GM03348 (cell line): ENCODE measurements around the gene CCL17.

ENCODE experiments used
- DNase-seq: peaks from one replicate; pipeline ENCODE4 v3.0.0; 2012; ENCODE audit warnings: low spot score

The CCL17 gene

DNA sequence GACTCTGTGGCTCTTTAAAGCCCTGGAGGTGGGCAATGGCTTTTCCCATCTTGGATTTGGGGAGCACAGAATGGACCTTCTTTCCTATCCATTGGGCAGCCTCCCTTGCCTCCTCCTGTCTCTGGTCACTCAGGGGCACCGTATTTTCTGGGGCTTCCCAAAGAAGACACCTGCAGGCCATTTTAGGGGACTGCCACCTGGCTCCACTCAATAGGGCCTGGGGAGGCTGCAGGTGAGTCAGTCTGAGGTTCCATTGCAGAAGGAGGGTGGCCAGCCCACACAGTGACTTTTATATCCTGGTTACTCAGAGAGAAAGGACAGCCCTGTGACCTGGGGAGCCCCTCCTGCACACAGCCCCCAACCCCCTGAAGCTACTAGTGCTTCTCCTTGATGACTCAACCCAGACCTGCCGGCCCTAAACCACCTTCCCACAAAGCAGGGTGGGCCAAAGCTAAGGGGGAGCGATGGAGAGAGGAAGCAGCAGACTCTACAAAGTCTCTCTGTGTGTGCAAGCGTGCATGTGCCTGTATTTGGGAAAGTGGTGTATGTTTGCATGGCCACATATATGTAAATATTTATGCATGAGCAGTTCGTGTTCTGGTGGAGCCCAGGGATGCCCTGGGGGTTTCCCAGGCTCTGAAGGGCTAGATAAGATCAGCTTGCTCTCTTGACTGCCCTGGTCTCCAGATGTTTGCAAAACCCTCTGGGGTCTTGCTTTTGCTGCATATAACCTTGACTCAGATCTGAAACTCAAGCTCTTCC, 27.3 kb upstream of the CCL17 start:
- no peak for DNase-seq

- DNase-seq = no peak
Measured at GRCh38 chr16:57379579-57379978, 25.0 kb upstream of the CCL17 start.

GRCh38 chr16:57380671-57381462, 23.7 kb upstream of the CCL17 start:
- DNase-seq = no peak

DNA sequence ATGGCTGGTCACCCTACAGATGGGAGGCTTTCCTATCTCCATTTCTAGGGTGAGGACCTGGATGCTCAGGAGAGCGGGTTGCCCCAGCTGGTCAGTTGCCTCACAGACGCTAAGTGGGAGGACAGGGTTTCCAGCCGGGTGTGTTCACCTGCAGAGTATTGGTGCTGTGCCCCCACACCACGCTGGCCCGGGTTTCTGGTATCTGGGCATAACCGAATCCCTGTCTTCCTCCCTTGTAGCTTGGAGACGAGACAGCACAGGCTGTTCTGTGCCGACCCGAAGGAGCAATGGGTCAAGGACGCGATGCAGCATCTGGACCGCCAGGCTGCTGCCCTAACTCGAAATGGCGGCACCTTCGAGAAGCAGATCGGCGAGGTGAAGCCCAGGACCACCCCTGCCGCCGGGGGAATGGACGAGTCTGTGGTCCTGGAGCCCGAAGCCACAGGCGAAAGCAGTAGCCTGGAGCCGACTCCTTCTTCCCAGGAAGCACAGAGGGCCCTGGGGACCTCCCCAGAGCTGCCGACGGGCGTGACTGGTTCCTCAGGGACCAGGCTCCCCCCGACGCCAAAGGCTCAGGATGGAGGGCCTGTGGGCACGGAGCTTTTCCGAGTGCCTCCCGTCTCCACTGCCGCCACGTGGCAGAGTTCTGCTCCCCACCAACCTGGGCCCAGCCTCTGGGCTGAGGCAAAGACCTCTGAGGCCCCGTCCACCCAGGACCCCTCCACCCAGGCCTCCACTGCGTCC, 22.6 kb upstream of the CCL17 start:
- no peak for DNase-seq

DNA sequence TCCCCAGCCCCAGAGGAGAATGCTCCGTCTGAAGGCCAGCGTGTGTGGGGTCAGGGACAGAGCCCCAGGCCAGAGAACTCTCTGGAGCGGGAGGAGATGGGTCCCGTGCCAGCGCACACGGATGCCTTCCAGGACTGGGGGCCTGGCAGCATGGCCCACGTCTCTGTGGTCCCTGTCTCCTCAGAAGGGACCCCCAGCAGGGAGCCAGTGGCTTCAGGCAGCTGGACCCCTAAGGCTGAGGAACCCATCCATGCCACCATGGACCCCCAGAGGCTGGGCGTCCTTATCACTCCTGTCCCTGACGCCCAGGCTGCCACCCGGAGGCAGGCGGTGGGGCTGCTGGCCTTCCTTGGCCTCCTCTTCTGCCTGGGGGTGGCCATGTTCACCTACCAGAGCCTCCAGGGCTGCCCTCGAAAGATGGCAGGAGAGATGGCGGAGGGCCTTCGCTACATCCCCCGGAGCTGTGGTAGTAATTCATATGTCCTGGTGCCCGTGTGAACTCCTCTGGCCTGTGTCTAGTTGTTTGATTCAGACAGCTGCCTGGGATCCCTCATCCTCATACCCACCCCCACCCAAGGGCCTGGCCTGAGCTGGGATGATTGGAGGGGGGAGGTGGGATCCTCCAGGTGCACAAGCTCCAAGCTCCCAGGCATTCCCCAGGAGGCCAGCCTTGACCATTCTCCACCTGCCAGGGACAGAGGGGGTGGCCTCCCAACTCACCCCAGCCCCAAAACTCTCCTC, 21.9 kb upstream of the CCL17 start:
- DNase-seq = no peak

DNA sequence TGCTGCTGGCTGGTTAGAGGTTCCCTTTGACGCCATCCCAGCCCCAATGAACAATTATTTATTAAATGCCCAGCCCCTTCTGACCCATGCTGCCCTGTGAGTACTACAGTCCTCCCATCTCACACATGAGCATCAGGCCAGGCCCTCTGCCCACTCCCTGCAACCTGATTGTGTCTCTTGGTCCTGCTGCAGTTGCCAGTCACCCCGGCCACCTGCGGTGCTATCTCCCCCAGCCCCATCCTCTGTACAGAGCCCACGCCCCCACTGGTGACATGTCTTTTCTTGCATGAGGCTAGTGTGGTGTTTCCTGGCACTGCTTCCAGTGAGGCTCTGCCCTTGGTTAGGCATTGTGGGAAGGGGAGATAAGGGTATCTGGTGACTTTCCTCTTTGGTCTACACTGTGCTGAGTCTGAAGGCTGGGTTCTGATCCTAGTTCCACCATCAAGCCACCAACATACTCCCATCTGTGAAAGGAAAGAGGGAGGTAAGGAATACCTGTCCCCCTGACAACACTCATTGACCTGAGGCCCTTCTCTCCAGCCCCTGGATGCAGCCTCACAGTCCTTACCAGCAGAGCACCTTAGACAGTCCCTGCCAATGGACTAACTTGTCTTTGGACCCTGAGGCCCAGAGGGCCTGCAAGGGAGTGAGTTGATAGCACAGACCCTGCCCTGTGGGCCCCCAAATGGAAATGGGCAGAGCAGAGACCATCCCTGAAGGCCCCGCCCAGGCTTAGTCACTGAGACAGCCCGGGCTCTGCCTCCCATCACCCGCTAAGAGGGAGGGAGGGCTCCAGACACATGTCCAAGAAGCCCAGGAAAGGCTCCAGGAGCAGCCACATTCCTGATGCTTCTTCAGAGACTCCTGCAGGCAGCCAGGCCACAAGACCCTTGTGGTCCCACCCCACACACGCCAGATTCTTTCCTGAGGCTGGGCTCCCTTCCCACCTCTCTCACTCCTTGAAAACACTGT, 21.0 kb upstream of the CCL17 start:
- DNase-seq = peak; percentile 53

DNA sequence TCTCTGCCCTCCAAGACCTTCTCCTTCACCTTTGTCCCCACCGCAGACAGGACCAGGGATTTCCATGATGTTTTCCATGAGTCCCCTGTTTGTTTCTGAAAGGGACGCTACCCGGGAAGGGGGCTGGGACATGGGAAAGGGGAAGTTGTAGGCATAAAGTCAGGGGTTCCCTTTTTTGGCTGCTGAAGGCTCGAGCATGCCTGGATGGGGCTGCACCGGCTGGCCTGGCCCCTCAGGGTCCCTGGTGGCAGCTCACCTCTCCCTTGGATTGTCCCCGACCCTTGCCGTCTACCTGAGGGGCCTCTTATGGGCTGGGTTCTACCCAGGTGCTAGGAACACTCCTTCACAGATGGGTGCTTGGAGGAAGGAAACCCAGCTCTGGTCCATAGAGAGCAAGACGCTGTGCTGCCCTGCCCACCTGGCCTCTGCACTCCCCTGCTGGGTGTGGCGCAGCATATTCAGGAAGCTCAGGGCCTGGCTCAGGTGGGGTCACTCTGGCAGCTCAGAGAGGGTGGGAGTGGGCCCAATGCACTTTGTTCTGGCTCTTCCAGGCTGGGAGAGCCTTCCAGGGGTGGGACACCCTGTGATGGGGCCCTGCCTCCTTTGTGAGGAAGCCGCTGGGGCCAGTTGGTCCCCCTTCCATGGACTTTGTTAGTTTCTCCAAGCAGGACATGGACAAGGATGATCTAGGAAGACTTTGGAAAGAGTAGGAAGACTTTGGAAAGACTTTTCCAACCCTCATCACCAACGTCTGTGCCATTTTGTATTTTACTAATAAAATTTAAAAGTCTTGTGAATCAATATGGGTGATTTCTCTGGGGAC, 20.1 kb upstream of the CCL17 start:
- no peak for DNase-seq

DNA sequence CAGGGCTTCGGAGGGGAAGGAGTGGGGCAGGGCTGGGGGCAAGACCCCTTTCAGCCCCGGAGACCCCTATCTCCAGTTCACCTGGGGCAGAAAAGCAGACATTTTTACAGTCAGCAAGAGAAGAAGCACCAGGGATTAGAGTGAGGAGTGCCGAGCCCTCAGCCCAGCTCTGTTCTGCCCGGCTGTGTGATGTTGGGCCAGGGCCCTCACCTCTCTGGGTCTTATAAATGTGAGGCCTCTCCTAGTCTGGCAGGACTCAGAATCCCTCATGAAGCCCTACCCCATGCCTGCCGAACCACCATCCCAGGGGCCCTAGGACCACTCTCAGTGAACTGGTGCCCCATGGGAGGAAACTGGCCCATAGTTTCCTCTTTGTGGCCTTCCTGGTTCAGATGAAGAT, 19.5 kb upstream of the CCL17 start:
- DNase-seq = no peak

DNA sequence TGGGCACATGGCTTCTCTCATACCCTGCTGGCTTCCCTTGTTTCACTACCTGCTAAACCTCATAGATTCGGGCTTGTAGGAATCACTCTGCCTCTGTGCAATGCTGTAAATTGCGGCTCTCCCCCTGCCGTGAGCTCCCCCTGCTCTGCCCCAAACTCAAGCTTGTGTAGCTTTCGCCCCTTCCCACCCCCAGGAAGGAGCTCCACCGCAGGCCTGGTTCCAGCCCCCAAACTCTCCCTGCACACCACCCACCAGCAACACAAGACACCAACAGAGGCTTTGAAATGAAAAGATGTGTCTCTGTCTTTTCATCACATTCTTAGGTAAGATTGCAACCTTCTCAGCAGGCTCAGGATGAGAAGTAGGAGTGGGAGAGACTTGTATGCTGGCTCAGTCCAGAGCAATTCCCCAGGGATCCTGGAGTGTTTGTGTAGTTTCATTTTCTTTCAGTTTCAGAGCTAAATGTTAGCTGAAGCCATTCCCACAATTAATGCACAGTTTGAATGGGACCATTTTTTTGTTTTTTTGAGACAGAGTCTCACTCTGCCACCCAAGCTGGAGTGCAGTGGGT, 18.1 kb upstream of the CCL17 start:
- DNase-seq = peak; percentile 55

DNA sequence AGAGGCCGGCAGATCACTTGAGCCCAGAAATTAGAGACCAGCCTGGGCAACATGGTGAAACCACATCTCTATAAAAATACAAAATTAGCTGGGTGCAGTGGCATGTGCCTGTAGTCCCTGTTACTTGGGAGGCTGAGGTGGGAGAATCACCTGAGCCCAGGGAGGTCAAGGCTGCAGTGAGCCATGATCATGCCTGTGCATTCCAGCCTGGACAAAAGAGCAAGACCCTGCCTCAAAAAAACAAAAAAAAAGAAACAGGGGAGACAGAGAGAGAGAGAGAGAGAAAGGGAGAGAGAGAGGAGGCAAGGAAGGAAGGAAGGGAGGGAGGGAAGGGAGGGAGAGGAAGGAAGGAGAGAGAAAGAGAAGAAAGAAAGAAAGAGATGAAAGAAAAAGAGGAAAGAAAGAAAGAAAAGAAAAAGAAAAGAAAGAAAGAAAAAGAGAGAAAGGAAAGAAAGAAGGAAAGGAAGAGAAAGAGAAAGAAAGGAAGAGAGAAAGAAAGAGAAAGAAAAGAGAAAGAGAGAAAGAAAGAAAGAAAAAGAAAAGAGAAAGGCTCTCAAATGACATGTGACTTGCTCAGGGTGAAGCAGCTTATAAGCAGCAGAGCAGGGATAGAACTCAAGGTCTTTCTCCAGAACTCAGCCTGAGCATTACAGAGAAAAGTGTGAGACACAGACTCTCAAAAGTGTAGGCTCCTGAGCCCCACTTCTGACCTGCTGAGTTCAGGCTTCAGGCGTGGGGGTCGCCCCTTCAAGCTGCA, 16.8 kb upstream of the CCL17 start:
- DNase-seq = no peak

DNA sequence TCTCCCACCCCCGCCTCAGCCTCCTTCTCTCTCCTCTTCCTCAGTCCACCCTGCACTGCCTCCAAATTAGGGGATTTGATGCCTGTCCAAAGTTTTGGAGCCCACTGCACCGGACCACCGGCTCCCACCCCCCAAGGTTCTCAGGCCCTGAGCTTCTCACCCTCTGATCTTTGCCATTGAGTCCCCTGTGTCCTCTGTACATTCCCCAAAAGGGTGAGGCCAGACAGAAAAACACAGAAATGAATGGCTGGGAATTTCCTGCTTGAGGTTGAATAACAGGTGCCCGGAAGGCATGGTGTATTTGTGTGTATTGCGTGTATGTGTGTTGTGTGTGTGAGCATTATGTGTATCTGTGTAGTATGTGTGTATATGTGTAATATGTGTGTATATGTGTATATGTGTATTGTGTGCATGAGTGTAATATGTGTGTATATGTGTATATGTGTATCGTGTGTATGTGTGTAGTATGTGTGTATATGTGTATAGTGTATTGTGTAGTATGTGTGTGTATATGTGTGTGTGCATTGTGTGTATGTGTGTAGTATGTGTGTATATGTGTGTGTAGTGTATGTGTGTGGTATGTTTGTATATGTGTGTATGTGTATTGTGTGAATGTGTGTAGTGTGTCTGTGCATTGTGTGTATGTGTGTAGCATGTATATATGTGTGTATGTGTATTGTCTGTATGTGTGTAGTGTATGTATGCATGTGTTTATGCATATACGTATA, 16.0 kb upstream of the CCL17 start:
- DNase-seq = no peak

GRCh38 chr16:57389087-57389468, 15.5 kb upstream of the CCL17 start:
- DNase-seq = no peak

DNA sequence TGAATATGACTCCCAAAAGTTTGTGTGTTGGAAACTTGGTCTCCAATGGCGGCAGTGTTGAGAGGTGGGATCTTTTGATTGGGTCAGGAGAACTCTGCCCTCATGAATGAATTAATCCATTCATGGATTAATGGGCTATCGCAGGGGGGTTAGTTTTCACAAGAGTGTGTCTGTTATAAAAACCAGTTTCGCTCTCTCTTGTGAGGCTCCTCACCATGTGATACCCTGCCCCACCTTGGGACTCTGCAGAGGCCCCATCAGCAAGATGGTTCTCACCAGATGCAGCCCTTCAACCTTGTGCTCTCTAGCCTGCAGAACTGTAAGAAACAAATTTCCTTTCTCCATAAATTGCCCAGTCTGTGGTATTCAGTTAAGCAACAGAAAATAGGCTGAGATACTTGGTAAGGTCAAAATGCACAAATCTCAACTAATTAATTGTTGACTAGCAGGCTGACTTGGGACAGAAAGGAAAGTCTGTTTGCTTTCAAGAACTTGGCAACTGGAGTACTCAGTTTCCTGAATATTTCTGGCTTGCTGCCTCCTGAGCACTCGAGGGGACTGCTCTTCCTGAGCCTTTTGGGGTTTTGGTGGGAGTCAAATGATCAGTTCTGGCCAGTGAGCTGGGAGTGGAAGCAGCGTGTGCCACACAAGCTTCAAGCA, 13.8 kb upstream of the CCL17 start:
- no peak for DNase-seq

- no peak for DNase-seq
Measured at GRCh38 chr16:57391300-57391699, 13.3 kb upstream of the CCL17 start.

GRCh38 chr16:57391708-57392107, 12.9 kb upstream of the CCL17 start:
- no peak for DNase-seq

- no peak for DNase-seq
Measured at GRCh38 chr16:57392694-57393093, 11.9 kb upstream of the CCL17 start.

DNA sequence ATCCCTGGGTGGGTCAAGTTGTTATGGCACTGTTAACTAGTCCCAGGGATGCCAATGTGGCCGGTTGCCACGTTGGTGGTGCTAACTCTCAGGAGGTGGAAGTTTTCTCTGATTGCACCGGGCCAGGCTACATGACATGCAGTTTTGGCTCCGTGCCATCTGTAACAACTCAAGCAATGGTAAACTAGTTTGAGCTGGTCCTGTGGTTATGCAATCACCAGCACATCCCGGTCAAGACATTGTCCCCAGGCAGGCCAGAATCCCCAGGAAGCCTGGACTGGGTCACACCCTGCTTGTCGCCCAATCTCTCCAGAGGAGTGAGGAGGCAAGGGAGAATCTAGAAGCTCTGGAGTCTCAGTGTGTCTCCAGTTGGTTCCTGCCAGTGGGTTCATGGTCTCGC, 10.1 kb upstream of the CCL17 start:
- no peak for DNase-seq

GRCh38 chr16:57395026-57395425, 9.5 kb upstream of the CCL17 start:
- DNase-seq = no peak
